Measurements from ENCODE around the gene TRABD2B.

- TF ChIP-seq CTCF (IDR thresholded peaks at IDR 0.05) (no peak), POLR2A (IDR thresholded peaks at IDR 0.05) (no peak)
Observed at GRCh38 chr1:47817861-47818260, 179.3 kb downstream of the TRABD2B start.

Data from body of pancreas (tissue), 4 donors.